ENCODE measurements around the gene EEF1AKMT1. TPM values are rescaled to one million over a fixed set of nuclear protein-coding genes. Genes with fewer than 3 reads are reported as not detected.

The EEF1AKMT1 gene
- total RNA-seq, 1 experiment from 2014 or later: 6.1 TPM

DNA sequence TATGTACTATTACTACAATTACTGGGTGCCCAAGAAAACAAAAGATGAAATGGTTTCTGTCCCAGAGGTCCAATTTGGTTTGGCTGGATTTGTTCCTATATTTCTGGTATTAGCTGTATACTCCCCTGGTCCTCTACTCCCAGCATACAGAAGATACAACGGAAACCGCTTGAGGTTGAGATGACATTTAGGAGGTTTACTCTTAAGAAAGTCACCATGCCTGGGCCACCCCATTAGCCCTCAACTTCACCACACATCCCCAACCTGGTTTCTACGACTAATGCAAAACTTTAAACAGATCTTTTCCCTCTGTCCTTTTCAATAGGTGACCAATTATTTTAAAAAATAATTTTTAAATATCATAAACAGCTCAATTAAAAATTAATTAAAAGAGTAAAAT lies 46.0 kb upstream of the EEF1AKMT1 start:
- Histone ChIP-seq H2BK120ac (ENCODE audit: low read depth, low read length, poor library complexity, severe bottlenecking) (no peak overlapping the region), H3K18ac (ENCODE audit: insufficient read length, low read depth, low read length) (no peak overlapping the region), H3K14ac (ENCODE audit: insufficient read depth, low read length) (no peak overlapping the region), H3K4me1 (ENCODE audit: insufficient read depth, low read length) (no peaks in the 10 kb centered on the region), H3K27me3 (ENCODE audit: insufficient read depth, low read length) (no peaks in the 10 kb centered on the region), H2BK5ac (ENCODE audit: insufficient read length, low read length) (no peak overlapping the region), H2AK5ac (ENCODE audit: insufficient read length, low read length) (no peak overlapping the region), H4K5ac (ENCODE audit: insufficient read length, low read depth, low read length) (no peak overlapping the region), H4K8ac (replicated peaks; ENCODE audit: insufficient read length, low read depth, low read length) (no peak overlapping the region), H3K27ac (ENCODE audit: insufficient read length, low read depth, low read length) (no peak overlapping the region), H3K23me2 (ENCODE audit: insufficient read length, low read depth, low read length, poor library complexity, severe bottlenecking) (no peaks in the 10 kb centered on the region), H2BK12ac (ENCODE audit: insufficient read length, low read depth, low read length) (no peak overlapping the region), H3K79me1 (ENCODE audit: insufficient read depth, low read depth, low read length, poor library complexity, severe bottlenecking) (no peaks in the 10 kb centered on the region), H3K9me3 (ENCODE audit: control insufficient read depth, low read depth, low read length) (no peaks in the 10 kb centered on the region), H2AFZ (ENCODE audit: low read length) (no peak overlapping the region), H4K91ac (ENCODE audit: insufficient read length, low read depth, low read length) (no peak overlapping the region), H3K79me2 (ENCODE audit: insufficient read depth, low read length) (no peaks in the 10 kb centered on the region), H2BK15ac (ENCODE audit: low read depth, low read length) (no peak overlapping the region), H2BK20ac (ENCODE audit: low read depth, low read length, poor library complexity, severe bottlenecking) (no peak overlapping the region), H3K4me2 (ENCODE audit: insufficient read depth, insufficient read length, low read length) (no peak overlapping the region), H3T11ph (ENCODE audit: low read length) (no peak overlapping the region), H4K20me1 (ENCODE audit: control insufficient read depth, insufficient read depth, insufficient read length) (no peaks in the 10 kb centered on the region), H3K23ac (ENCODE audit: insufficient read length, low read depth, low read length) (no peak overlapping the region), H3K56ac (ENCODE audit: insufficient read length, low read depth, low read length) (no peak overlapping the region), H3K9ac (ENCODE audit: extremely low read depth, insufficient read length, low read length) (no peak overlapping the region), H3K4ac (ENCODE audit: low read depth, low read length) (no peak overlapping the region)
- WGBS (ENCODE audit: extremely low coverage, insufficient read length, low lambda C conversion rate): no CpG with 5 or more reads among the region's 3 CpGs
- no peak for DNase-seq
- H3K27ac Mint-ChIP-seq: no peak overlapping the region
- H3K4me1 Mint-ChIP-seq: peaks cover 3% of the 10 kb centered on the region in 2 experiments
- TF ChIP-seq, protein P1, sequence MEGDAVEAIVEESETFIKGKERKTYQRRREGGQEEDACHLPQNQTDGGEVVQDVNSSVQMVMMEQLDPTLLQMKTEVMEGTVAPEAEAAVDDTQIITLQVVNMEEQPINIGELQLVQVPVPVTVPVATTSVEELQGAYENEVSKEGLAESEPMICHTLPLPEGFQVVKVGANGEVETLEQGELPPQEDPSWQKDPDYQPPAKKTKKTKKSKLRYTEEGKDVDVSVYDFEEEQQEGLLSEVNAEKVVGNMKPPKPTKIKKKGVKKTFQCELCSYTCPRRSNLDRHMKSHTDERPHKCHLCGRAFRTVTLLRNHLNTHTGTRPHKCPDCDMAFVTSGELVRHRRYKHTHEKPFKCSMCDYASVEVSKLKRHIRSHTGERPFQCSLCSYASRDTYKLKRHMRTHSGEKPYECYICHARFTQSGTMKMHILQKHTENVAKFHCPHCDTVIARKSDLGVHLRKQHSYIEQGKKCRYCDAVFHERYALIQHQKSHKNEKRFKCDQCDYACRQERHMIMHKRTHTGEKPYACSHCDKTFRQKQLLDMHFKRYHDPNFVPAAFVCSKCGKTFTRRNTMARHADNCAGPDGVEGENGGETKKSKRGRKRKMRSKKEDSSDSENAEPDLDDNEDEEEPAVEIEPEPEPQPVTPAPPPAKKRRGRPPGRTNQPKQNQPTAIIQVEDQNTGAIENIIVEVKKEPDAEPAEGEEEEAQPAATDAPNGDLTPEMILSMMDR (conservative IDR thresholded peaks at IDR 0.05): no peak
- no peaks in the 10 kb centered on the region for H3K27me3 Mint-ChIP-seq (ENCODE audit: low read depth)
- no peak overlapping the region for H3K4me3 Mint-ChIP-seq
- peaks cover 3 to 19% (median 10%) of the 10 kb centered on the region in 3 experiments; a peak in 6 of 7 replicates for H3K36me3 Mint-ChIP-seq (ENCODE audit: insufficient read depth in 1 of 3, low read depth in 3 of 3)
- H3K9me3 Mint-ChIP-seq: no peaks in the 10 kb centered on the region

Measured in H9 (cell line).